ENCODE results near the gene PAX5. TPM values are rescaled to one million over a fixed set of nuclear protein-coding genes. Genes with fewer than 3 reads are reported as not detected.

PAX5 gene
- total and polyA plus RNA-seq, 2 of the 13 experiments (the other 11 are each of a cell fraction or from before 2014, with no cell fraction given), result not detected

DNA sequence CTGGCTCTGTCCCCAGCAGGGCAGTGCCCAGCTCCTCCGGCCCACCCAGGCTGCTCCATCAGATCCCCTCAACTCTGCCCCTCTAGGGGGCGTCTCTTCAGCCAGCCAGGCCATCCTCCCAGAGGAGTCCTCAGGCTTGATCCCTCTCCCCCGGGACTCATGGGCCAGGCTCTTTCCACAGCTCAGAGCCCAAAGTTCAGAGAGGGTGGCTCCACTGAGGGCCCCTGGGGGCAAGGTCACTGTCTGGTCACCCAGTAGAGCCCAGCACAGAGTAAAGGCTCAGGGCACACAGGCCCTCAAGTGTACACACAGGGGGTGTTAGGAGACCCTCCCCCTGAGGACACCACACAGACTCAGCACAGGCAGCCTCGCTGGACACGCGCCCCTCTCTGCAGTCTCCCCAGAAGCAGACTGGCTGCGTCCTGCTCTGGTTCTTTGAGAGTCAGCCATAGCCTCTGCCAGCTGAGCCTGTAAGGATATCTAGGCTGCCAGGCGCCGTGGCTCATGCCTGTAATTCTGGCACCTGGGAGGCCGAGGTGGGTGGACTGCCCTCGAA lies 64.8 kb downstream of the PAX5 start (continued):
- TF ChIP-seq RBM39 (IDR thresholded peaks at IDR 0.05; ENCODE audit: low read depth, low read length, poor library complexity, severe bottlenecking) (no peak), ZNF33B (CRISPR knock-in tag; IDR thresholded peaks at IDR 0.05) (no peak), FOXC1 (CRISPR knock-in tag; IDR thresholded peaks at IDR 0.05; ENCODE audit: borderline replicate concordance) (no peak), SALL2 (CRISPR knock-in tag; IDR thresholded peaks at IDR 0.05) (no peak), PLRG1 (conservative IDR thresholded peaks at IDR 0.05) (no peak), WIZ (CRISPR knock-in tag; IDR thresholded peaks at IDR 0.05) (no peak), CBX1 (IDR thresholded peaks at IDR 0.05; ENCODE audit: low read depth) (no peak), TARDBP (CRISPR knock-in tag; IDR thresholded peaks at IDR 0.05) (no peak), CREM (IDR thresholded peaks at IDR 0.05) (no peak; the same call in 1 of the 2 replicates), CREM (CRISPR knock-in tag; IDR thresholded peaks at IDR 0.05) (no peak)
- TF ChIP-seq, protein P1, sequence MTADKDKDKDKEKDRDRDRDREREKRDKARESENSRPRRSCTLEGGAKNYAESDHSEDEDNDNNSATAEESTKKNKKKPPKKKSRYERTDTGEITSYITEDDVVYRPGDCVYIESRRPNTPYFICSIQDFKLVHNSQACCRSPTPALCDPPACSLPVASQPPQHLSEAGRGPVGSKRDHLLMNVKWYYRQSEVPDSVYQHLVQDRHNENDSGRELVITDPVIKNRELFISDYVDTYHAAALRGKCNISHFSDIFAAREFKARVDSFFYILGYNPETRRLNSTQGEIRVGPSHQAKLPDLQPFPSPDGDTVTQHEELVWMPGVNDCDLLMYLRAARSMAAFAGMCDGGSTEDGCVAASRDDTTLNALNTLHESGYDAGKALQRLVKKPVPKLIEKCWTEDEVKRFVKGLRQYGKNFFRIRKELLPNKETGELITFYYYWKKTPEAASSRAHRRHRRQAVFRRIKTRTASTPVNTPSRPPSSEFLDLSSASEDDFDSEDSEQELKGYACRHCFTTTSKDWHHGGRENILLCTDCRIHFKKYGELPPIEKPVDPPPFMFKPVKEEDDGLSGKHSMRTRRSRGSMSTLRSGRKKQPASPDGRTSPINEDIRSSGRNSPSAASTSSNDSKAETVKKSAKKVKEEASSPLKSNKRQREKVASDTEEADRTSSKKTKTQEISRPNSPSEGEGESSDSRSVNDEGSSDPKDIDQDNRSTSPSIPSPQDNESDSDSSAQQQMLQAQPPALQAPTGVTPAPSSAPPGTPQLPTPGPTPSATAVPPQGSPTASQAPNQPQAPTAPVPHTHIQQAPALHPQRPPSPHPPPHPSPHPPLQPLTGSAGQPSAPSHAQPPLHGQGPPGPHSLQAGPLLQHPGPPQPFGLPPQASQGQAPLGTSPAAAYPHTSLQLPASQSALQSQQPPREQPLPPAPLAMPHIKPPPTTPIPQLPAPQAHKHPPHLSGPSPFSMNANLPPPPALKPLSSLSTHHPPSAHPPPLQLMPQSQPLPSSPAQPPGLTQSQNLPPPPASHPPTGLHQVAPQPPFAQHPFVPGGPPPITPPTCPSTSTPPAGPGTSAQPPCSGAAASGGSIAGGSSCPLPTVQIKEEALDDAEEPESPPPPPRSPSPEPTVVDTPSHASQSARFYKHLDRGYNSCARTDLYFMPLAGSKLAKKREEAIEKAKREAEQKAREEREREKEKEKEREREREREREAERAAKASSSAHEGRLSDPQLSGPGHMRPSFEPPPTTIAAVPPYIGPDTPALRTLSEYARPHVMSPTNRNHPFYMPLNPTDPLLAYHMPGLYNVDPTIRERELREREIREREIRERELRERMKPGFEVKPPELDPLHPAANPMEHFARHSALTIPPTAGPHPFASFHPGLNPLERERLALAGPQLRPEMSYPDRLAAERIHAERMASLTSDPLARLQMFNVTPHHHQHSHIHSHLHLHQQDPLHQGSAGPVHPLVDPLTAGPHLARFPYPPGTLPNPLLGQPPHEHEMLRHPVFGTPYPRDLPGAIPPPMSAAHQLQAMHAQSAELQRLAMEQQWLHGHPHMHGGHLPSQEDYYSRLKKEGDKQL (CRISPR knock-in tag; IDR thresholded peaks at IDR 0.05; ENCODE audit: low read depth), result no peak
- TF ChIP-seq, protein P2, sequence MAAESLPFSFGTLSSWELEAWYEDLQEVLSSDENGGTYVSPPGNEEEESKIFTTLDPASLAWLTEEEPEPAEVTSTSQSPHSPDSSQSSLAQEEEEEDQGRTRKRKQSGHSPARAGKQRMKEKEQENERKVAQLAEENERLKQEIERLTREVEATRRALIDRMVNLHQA (CRISPR knock-in tag; IDR thresholded peaks at IDR 0.05), result no peak
- TF ChIP-seq, protein P3, sequence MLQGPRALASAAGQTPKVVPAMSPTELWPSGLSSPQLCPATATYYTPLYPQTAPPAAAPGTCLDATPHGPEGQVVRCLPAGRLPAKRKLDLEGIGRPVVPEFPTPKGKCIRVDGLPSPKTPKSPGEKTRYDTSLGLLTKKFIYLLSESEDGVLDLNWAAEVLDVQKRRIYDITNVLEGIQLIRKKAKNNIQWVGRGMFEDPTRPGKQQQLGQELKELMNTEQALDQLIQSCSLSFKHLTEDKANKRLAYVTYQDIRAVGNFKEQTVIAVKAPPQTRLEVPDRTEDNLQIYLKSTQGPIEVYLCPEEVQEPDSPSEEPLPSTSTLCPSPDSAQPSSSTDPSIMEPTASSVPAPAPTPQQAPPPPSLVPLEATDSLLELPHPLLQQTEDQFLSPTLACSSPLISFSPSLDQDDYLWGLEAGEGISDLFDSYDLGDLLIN (CRISPR knock-in tag; IDR thresholded peaks at IDR 0.05; ENCODE audit: borderline replicate concordance), result no peak
- TF ChIP-seq, protein P4, sequence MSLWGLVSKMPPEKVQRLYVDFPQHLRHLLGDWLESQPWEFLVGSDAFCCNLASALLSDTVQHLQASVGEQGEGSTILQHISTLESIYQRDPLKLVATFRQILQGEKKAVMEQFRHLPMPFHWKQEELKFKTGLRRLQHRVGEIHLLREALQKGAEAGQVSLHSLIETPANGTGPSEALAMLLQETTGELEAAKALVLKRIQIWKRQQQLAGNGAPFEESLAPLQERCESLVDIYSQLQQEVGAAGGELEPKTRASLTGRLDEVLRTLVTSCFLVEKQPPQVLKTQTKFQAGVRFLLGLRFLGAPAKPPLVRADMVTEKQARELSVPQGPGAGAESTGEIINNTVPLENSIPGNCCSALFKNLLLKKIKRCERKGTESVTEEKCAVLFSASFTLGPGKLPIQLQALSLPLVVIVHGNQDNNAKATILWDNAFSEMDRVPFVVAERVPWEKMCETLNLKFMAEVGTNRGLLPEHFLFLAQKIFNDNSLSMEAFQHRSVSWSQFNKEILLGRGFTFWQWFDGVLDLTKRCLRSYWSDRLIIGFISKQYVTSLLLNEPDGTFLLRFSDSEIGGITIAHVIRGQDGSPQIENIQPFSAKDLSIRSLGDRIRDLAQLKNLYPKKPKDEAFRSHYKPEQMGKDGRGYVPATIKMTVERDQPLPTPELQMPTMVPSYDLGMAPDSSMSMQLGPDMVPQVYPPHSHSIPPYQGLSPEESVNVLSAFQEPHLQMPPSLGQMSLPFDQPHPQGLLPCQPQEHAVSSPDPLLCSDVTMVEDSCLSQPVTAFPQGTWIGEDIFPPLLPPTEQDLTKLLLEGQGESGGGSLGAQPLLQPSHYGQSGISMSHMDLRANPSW (CRISPR knock-in tag; IDR thresholded peaks at IDR 0.05; ENCODE audit: borderline replicate concordance), result no peak
- TF ChIP-seq, protein P5, sequence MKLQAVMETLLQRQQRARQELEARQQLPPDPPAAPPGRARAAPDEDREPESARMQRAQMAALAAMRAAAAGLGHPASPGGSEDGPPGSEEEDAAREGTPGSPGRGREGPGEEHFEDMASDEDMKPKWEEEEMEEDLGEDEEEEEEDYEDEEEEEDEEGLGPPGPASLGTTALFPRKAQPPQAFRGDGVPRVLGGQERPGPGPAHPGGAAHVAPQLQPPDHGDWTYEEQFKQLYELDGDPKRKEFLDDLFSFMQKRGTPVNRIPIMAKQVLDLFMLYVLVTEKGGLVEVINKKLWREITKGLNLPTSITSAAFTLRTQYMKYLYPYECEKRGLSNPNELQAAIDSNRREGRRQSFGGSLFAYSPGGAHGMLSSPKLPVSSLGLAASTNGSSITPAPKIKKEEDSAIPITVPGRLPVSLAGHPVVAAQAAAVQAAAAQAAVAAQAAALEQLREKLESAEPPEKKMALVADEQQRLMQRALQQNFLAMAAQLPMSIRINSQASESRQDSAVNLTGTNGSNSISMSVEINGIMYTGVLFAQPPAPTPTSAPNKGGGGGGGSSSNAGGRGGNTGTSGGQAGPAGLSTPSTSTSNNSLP (IDR thresholded peaks at IDR 0.05; ENCODE audit: low read depth, low read length), result no peak

All from HepG2 (cell line).